WTC11 (cell line): Measurements from ENCODE around the gene SFTA2. TPM values are rescaled to one million over a fixed set of nuclear protein-coding genes. Genes with fewer than 3 reads are reported as not detected.

ENCODE experiments used
- ATAC-seq: fragments of 200-7000 bp; cut with Tn5 transposase; 2 replicates; pipeline ENCODE4 v1.10.0; 2021; ENCODE audit warnings: mild to moderate bottlenecking, moderate library complexity
- CTCF ChIA-PET: fragments of 300-600 bp; sonication (Branson Sonifier 250); formaldehyde crosslinking; loops from one replicate; lab custom pipeline; 2021; ENCODE audit warnings: antibody characterized with exemption; lab: Charles Lee
- POLR2A ChIA-PET: fragments of 350-600 bp; sonication (Branson Sonifier 250); formaldehyde crosslinking; loops from one replicate; lab custom pipeline; 2021; ENCODE audit warnings: antibody characterized with exemption; lab: Charles Lee
- DNase-seq: peaks from one replicate; pipeline ENCODE4 v3.0.0; 2021; ENCODE audit warnings: low spot score
- H3K27ac Mint-ChIP-seq: 2 replicates; pipeline ENCODE4 v1.8.0; 2021; ENCODE audit warnings: mixed read lengths
- H3K27me3 Mint-ChIP-seq: 2 replicates; pipeline ENCODE4 v1.8.0; 2021; ENCODE audit warnings: low read depth, mild to moderate bottlenecking, moderate library complexity, mixed read lengths
- H3K36me3 Mint-ChIP-seq: 2 replicates; pipeline ENCODE4 v1.8.0; 2021; ENCODE audit warnings: mixed read lengths
- H3K4me1 Mint-ChIP-seq: 2 replicates; pipeline ENCODE4 v1.8.0; 2022; ENCODE audit warnings: mixed read lengths
- H3K4me3 Mint-ChIP-seq: 2 replicates; pipeline ENCODE4 v1.8.0; 2021; ENCODE audit warnings: mild to moderate bottlenecking, moderate library complexity, mixed read lengths
- H3K9me3 Mint-ChIP-seq: 2 replicates; pipeline ENCODE4 v1.8.0; 2021; ENCODE audit warnings: mixed read lengths
- ARID4B ChIP-seq: sonication (generic); formaldehyde crosslinking; IDR thresholded peaks from 2 replicates; pipeline ENCODE4 v1.8.0; 2023; ENCODE audit warnings: missing genetic modification reagents, mild to moderate bottlenecking, borderline replicate concordance
- ATF1 ChIP-seq: sonication (generic); formaldehyde crosslinking; IDR thresholded peaks from 2 replicates; pipeline ENCODE4 v1.8.1; 2023; ENCODE audit warnings: mild to moderate bottlenecking, moderate library complexity, missing genetic modification reagents
- ETV6 ChIP-seq: sonication (generic); formaldehyde crosslinking; IDR thresholded peaks from 2 replicates; pipeline ENCODE4 v1.8.1; 2022; ENCODE audit warnings: mild to moderate bottlenecking, missing genetic modification reagents
- JUN ChIP-seq: sonication (generic); formaldehyde crosslinking; IDR thresholded peaks from 2 replicates; pipeline ENCODE4 v1.8.0; 2023; ENCODE audit warnings: mild to moderate bottlenecking, missing genetic modification reagents
- OVOL2 ChIP-seq: fragments of 250-450 bp; sonication (Bioruptor Pico); IDR thresholded peaks from 2 replicates; pipeline ENCODE4 v1.9.0; 2021; ENCODE audit warnings: mild to moderate bottlenecking, borderline replicate concordance
- PRDM15 ChIP-seq: sonication (generic); formaldehyde crosslinking; IDR thresholded peaks from 2 replicates; pipeline ENCODE4 v1.8.0; 2022; ENCODE audit warnings: missing genetic modification reagents
- TCF7 ChIP-seq: sonication (generic); formaldehyde crosslinking; IDR thresholded peaks from 2 replicates; pipeline ENCODE4 v1.8.0; 2022; ENCODE audit warnings: mild to moderate bottlenecking, low read depth, missing genetic modification reagents, moderate library complexity
- USF2 ChIP-seq: sonication (generic); formaldehyde crosslinking; IDR thresholded peaks from 2 replicates; pipeline ENCODE4 v1.8.1; 2023; ENCODE audit warnings: mild to moderate bottlenecking, missing genetic modification reagents, moderate library complexity
- ZNF281 ChIP-seq: sonication (generic); formaldehyde crosslinking; IDR thresholded peaks from 2 replicates; pipeline ENCODE4 v1.8.0; 2023; ENCODE audit warnings: mild to moderate bottlenecking, missing genetic modification reagents
- ZNF416 ChIP-seq: fragments of 250-450 bp; sonication (Bioruptor Pico); IDR thresholded peaks from 2 replicates; pipeline ENCODE4 v1.9.0; 2021; ENCODE audit warnings: mild to moderate bottlenecking, inconsistent platforms
- ZNF532 ChIP-seq: fragments of 250-450 bp; sonication (Bioruptor Pico); IDR thresholded peaks from 2 replicates; pipeline ENCODE4 v1.9.0; 2021; ENCODE audit warnings: mild to moderate bottlenecking, borderline replicate concordance
- total RNA-seq: library from RNA; stranded (reverse); gene quantifications from 3 replicates; pipeline ENCODE4 v1.2.3, GENCODE V29; 2021

Gene SFTA2
- total RNA-seq, 1 experiment from 2014 or later: not detected

GRCh38 chr6:30947231-30947630 lies 15.3 kb upstream of the SFTA2 start (continued):
- TF ChIP-seq ZNF532 (CRISPR knock-in tag): no peak
- TF ChIP-seq, all 79 proteins: peak for 0

GRCh38 chr6:30945281-30945680 lies 13.3 kb upstream of the SFTA2 start:
- no peak for TF ChIP-seq ETV6 (CRISPR knock-in tag)
- no peak for TF ChIP-seq USF2
- no peak for TF ChIP-seq ATF1 (CRISPR knock-in tag)
- TF ChIP-seq ZNF281 (CRISPR knock-in tag): no peak
- no peak for TF ChIP-seq TCF7 (CRISPR knock-in tag)
- no peak for TF ChIP-seq OVOL2
- no peak for TF ChIP-seq ZNF416 (CRISPR knock-in tag)
- TF ChIP-seq PRDM15 (CRISPR knock-in tag): no peak
- no peak for TF ChIP-seq JUN (CRISPR knock-in tag)
- TF ChIP-seq ARID4B: no peak
- no peak for ATAC-seq
- no peak for DNase-seq
- peaks cover 18% of the 10 kb centered on the region for H3K9me3 Mint-ChIP-seq
- CTCF ChIA-PET: interaction anchor here (1.3 to 1.4 kb wide), 3 partner anchors 29 to 142 kb away, joined by 3 to 7 read pairs (median 5); no protein-coding TSS in a partner anchor
- POLR2A ChIA-PET: no interaction called here
- peaks cover 35% of the 10 kb centered on the region for H3K4me1 Mint-ChIP-seq
- H3K4me3 Mint-ChIP-seq: no peak overlapping the region
- no peak overlapping the region for H3K27ac Mint-ChIP-seq
- peaks cover 12% of the 10 kb centered on the region for H3K27me3 Mint-ChIP-seq
- no peaks in the 10 kb centered on the region for H3K36me3 Mint-ChIP-seq
